A549 (cell line): Measurements from ENCODE around the gene WDR5B. TPM values are rescaled to one million over a fixed set of nuclear protein-coding genes. Genes with fewer than 3 reads are reported as not detected.

ENCODE experiments used
- ATAC-seq, 2 experiments: fragments of 200-7000 bp in 1 of 2; fragments of >200 bp in 1 of 2; cut with Nextera tagmentation in 1 of 2; cut with Tn5 transposase in 1 of 2; 3 replicates each; pipeline versions ENCODE4 v1.8.0 to v1.9.1; 2018 to 2020; ENCODE audit warnings: mild to moderate bottlenecking in 1 of 2, moderate library complexity in 1 of 2
- CTCF ChIA-PET: fragments of 300-600 bp; sonication (Branson Sonifier 250); formaldehyde crosslinking; extraction: SDS; loops from one replicate; lab custom pipeline; 2021; ENCODE audit warnings: antibody characterized with exemption, inconsistent platforms; lab: Yijun Ruan, JAX
- POLR2A ChIA-PET: fragments of 350-600 bp; formaldehyde crosslinking; extraction: SDS; loops from one replicate; lab custom pipeline; 2021; ENCODE audit warnings: antibody characterized with exemption, inconsistent platforms; lab: Yijun Ruan, JAX
- DNase-seq, 2 experiments: peaks; one replicate each; pipeline versions ENCODE4 v3.0.0 to v3.0.0-alpha.2; 2011 to 2016; ENCODE audit warnings: low read depth in 1 of 2, low spot score in 1 of 2
- FAIRE-seq: peaks from 2 replicates; lab custom pipeline; 2011; peaks lifted over from hg19 to GRCh38; lab: Jason Lieb, UNC
- H3K27ac ChIP-seq, 2 experiments: fragments of >200 bp; sonication (Bioruptor Twin); formaldehyde crosslinking; 3 replicates each; pipeline ENCODE4 v1.5.1; 2016 to 2017
- H3K4me1 ChIP-seq: fragments of >200 bp; sonication (Bioruptor Twin); formaldehyde crosslinking; 3 replicates; pipeline ENCODE4 v1.6.1; 2016
- H3K4me2 ChIP-seq: fragments of >200 bp; sonication (Bioruptor Twin); formaldehyde crosslinking; 3 replicates; pipeline ENCODE4 v1.6.1; 2016
- H3K4me3 ChIP-seq: fragments of >200 bp; sonication (Bioruptor Twin); formaldehyde crosslinking; 3 replicates; pipeline ENCODE4 v1.5.1; 2016
- H3K9me3 ChIP-seq: fragments of >200 bp; sonication (Bioruptor Twin); formaldehyde crosslinking; 3 replicates; pipeline ENCODE4 v1.6.1; 2016
- BHLHE40 ChIP-seq: IDR thresholded peaks from 2 replicates; pipeline ENCODE4 v1.6.1; 2012; ENCODE audit warnings: low read depth, low read length, inconsistent platforms
- CEBPB ChIP-seq, 2 experiments: fragments of >200 bp in 1 of 2; sonication (Bioruptor Twin) in 1 of 2; formaldehyde crosslinking in 1 of 2; IDR thresholded peaks; 2 replicates each; pipeline ENCODE4 v1.6.1; 2012 to 2016
- FOSB ChIP-seq: fragments of 250-450 bp; sonication (Bioruptor Pico); IDR thresholded peaks from 2 replicates; pipeline ENCODE4 v1.5.0; 2020; ENCODE audit warnings: mild to moderate bottlenecking, moderate library complexity
- FOSL2 ChIP-seq, 2 experiments: fragments of 450-650 bp in 1 of 2; fragments of >200 bp in 1 of 2; sonication (Bioruptor Twin) in 1 of 2; formaldehyde crosslinking; IDR thresholded peaks; 2 replicates each; pipeline versions ENCODE4 v1.5.0 to v1.6.1; 2016 to 2020; ENCODE audit warnings: mild to moderate bottlenecking in 1 of 2, moderate library complexity in 1 of 2
- GATA3 ChIP-seq: IDR thresholded peaks from 2 replicates; pipeline ENCODE4 v1.6.1; 2012; ENCODE audit warnings: borderline replicate concordance
- HEYL ChIP-seq: fragments of 250-450 bp; sonication (Bioruptor Pico); IDR thresholded peaks from 2 replicates; pipeline ENCODE4 v1.8.0; 2021; ENCODE audit warnings: mild to moderate bottlenecking, moderate library complexity
- HOXB13 ChIP-seq: fragments of 250-450 bp; sonication (Bioruptor Pico); IDR thresholded peaks from 2 replicates; pipeline ENCODE4 v1.5.0; 2020; ENCODE audit warnings: low read depth, mild to moderate bottlenecking, moderate library complexity
- JUNB ChIP-seq: fragments of >200 bp; sonication (Bioruptor Twin); formaldehyde crosslinking; IDR thresholded peaks from 2 replicates; pipeline ENCODE4 v1.6.1; 2016
- KDM5A ChIP-seq: fragments of 200-600 bp; sonication (generic); IDR thresholded peaks from 2 replicates; pipeline ENCODE4 v1.6.1; 2016; ENCODE audit warnings: antibody characterized with exemption, mild to moderate bottlenecking
- MYC ChIP-seq: IDR thresholded peaks from 2 replicates; pipeline ENCODE4 v1.6.1; 2012; ENCODE audit warnings: mild to moderate bottlenecking, inconsistent platforms, low read length, improper control_type of control experiment, borderline replicate concordance
- NFE2L2 ChIP-seq: fragments of 150-350 bp; conservative IDR thresholded peaks from 2 replicates; pipeline ENCODE4 v1.6.1; 2014; ENCODE audit warnings: low read length
- NPAS2 ChIP-seq: fragments of 250-450 bp; sonication (Bioruptor Pico); IDR thresholded peaks from 2 replicates; pipeline ENCODE4 v1.8.0; 2022; ENCODE audit warnings: mild to moderate bottlenecking, moderate library complexity, borderline replicate concordance
- NR3C1 ChIP-seq: fragments of >200 bp; sonication (Bioruptor Twin); formaldehyde crosslinking; IDR thresholded peaks from 3 replicates; pipeline ENCODE4 v1.6.1; 2017
- PBX3 ChIP-seq: IDR thresholded peaks from 2 replicates; pipeline ENCODE4 v1.6.1; 2012
- POLR2A ChIP-seq: IDR thresholded peaks from 2 replicates; pipeline ENCODE4 v1.6.1; 2012; ENCODE audit warnings: mild to moderate bottlenecking, low read length
- POLR2AphosphoS2 ChIP-seq: conservative IDR thresholded peaks from 2 replicates; pipeline ENCODE4 v1.6.1; 2012; ENCODE audit warnings: low read length, improper control_type of control experiment, inconsistent platforms
- RAD21 ChIP-seq, 2 experiments: fragments of >200 bp in 1 of 2; sonication (Bioruptor Twin) in 1 of 2; formaldehyde crosslinking in 1 of 2; IDR thresholded peaks in 1 of 2; conservative IDR thresholded peaks in 1 of 2; 2 replicates in 1 of 2; 3 replicates in 1 of 2; pipeline ENCODE4 v1.6.1; 2012 to 2018; ENCODE audit warnings: inconsistent platforms in 1 of 2
- RCOR1 ChIP-seq: fragments of 150-350 bp; IDR thresholded peaks from 2 replicates; pipeline ENCODE4 v1.6.1; 2014; ENCODE audit warnings: antibody characterized with exemption, low read length, low read depth
- RNF2 ChIP-seq: fragments of 200-600 bp; sonication (generic); IDR thresholded peaks from 2 replicates; pipeline ENCODE4 v1.6.1; 2016; ENCODE audit warnings: low read depth, mild to moderate bottlenecking, antibody characterized with exemption, moderate library complexity, borderline replicate concordance
- SREBF2 ChIP-seq: fragments of 450-650 bp; IDR thresholded peaks from 2 replicates; pipeline ENCODE4 v1.6.1; 2014; ENCODE audit warnings: mild to moderate bottlenecking, moderate library complexity
- TFCP2L1 ChIP-seq: fragments of 250-450 bp; sonication (Bioruptor Pico); IDR thresholded peaks from 2 replicates; pipeline ENCODE4 v1.5.0; 2021; ENCODE audit warnings: mild to moderate bottlenecking
- TP53 ChIP-seq: fragments of 250-450 bp; sonication (Bioruptor Pico); IDR thresholded peaks from 2 replicates; pipeline ENCODE4 v1.5.0; 2021; ENCODE audit warnings: mild to moderate bottlenecking, moderate library complexity
- ZC3H11A ChIP-seq: fragments of 450-650 bp; IDR thresholded peaks from 2 replicates; pipeline ENCODE4 v1.6.1; 2014; ENCODE audit warnings: antibody characterized with exemption, mild to moderate bottlenecking
- ZFP36 ChIP-seq: fragments of 450-650 bp; IDR thresholded peaks from 2 replicates; pipeline ENCODE4 v1.6.1; 2014; ENCODE audit warnings: borderline replicate concordance; ENCODE audit not compliant: partially characterized antibody
- WGBS: methylation state at CpG from one replicate; pipeline ENCODE4 v1.1.6; 2017; ENCODE audit errors: missing lambda C conversion rate; 5-methylcytosine and 5-hydroxymethylcytosine counted together
- polyA plus RNA-seq, 4 experiments: library from polyadenylated mRNA; depleted of rRNA in 3 of 4; stranded (reverse); fragments of >200 nt; fragmentation: RNase III in 1 of 4; extraction: RNeasy Plus Mini Kit Qiagen cat#74134 plus additional on column Dnase treatment in 1 of 4; gene quantifications; 2 replicates in 3 of 4; 3 replicates in 1 of 4; pipeline ENCODE4 v1.2.3, GENCODE V29; 2011 to 2017
- TF ChIP-seq, protein P1 (sequence below): fragments of >200 bp; sonication (Bioruptor Twin); formaldehyde crosslinking; IDR thresholded peaks from 3 replicates; pipeline ENCODE4 v1.5.1; 2016

WDR5B gene
- polyA plus RNA-seq, 2 of the 4 experiments (the other 2 are of a cell fraction), result 5.9 to 10.2 TPM

GRCh38 chr3:122410111-122410510 lies 5.8 kb downstream of the WDR5B start:
- TF ChIP-seq, protein P1, sequence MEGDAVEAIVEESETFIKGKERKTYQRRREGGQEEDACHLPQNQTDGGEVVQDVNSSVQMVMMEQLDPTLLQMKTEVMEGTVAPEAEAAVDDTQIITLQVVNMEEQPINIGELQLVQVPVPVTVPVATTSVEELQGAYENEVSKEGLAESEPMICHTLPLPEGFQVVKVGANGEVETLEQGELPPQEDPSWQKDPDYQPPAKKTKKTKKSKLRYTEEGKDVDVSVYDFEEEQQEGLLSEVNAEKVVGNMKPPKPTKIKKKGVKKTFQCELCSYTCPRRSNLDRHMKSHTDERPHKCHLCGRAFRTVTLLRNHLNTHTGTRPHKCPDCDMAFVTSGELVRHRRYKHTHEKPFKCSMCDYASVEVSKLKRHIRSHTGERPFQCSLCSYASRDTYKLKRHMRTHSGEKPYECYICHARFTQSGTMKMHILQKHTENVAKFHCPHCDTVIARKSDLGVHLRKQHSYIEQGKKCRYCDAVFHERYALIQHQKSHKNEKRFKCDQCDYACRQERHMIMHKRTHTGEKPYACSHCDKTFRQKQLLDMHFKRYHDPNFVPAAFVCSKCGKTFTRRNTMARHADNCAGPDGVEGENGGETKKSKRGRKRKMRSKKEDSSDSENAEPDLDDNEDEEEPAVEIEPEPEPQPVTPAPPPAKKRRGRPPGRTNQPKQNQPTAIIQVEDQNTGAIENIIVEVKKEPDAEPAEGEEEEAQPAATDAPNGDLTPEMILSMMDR, result no peak
- TF ChIP-seq GATA3 (no peak), FOSL2 (IDR thresholded peaks at IDR 0.05) (no peak), FOSL2 (CRISPR knock-in tag; IDR thresholded peaks at IDR 0.05) (no peak), TFCP2L1 (CRISPR knock-in tag) (no peak), RNF2 (no peak), NR3C1 (no peak), KDM5A (no peak), POLR2A (no peak), CEBPB (IDR thresholded peaks at IDR 0.05) (no peak), NFE2L2 (no peak), NPAS2 (CRISPR knock-in tag) (no peak), BHLHE40 (no peak), POLR2AphosphoS2 (no peak), MYC (no peak), RAD21 (conservative IDR thresholded peaks at IDR 0.05 in 1 of 2, IDR thresholded peaks at IDR 0.05 in 1 of 2) (no peak), ZFP36 (no peak), SREBF2 (no peak)
- Histone ChIP-seq H3K4me3 (no peak overlapping the region), H3K4me2 (no peak overlapping the region), H3K27ac (no peak overlapping the region), H3K4me1 (peaks cover 13% of the 10 kb centered on the region), H3K9me3 (no peaks in the 10 kb centered on the region)
- FAIRE-seq (no peak), ATAC-seq (no peak), DNase-seq (no peak)
- POLR2A ChIA-PET, result interaction anchor here (2.2 kb wide), 1 partner anchor 26 kb away, joined by 5 read pairs; the partner anchor contains the start of gene FAM162A
- CTCF ChIA-PET, result interaction anchor here (2.6 to 3.6 kb wide), 3 partner anchors 17 to 269 kb away, joined by 7 to 22 read pairs (median 21); partner anchors contain the start of genes FAM162A and MIX23
- WGBS, result 92% methylated on average over 4 of the region's 4 CpGs

GRCh38 chr3:122409446-122409845 lies 6.4 kb downstream of the WDR5B start:
- ATAC-seq (no peak), DNase-seq (no peak), FAIRE-seq (no peak)
- Histone ChIP-seq H3K4me3 (no peak overlapping the region), H3K4me2 (no peak overlapping the region), H3K9me3 (no peaks in the 10 kb centered on the region), H3K27ac (no peak overlapping the region), H3K4me1 (peaks cover 6% of the 10 kb centered on the region; the same call in 1 of the 3 replicates)
- 77% methylated on average over 6 of the region's 6 CpGs for WGBS
- POLR2A ChIA-PET, result interaction anchor here (2.2 kb wide), 1 partner anchor 25 kb away, joined by 5 read pairs; the partner anchor contains the start of gene FAM162A
- CTCF ChIA-PET, result interaction anchor here (1.3 to 3.6 kb wide), 4 partner anchors 16 to 270 kb away, joined by 3 to 22 read pairs (median 14); partner anchors contain the start of genes FAM162A and MIX23
- TF ChIP-seq RAD21 (conservative IDR thresholded peaks at IDR 0.05 in 1 of 2, IDR thresholded peaks at IDR 0.05 in 1 of 2) (no peak), ZC3H11A (no peak), PBX3 (no peak), ZFP36 (no peak), RCOR1 (no peak), FOSB (CRISPR knock-in tag) (no peak), HEYL (CRISPR knock-in tag) (no peak), TP53 (CRISPR knock-in tag) (no peak), JUNB (no peak), MYC (no peak), SREBF2 (no peak), HOXB13 (CRISPR knock-in tag) (no peak)
